Measurements from ENCODE around the gene SMDT1.
"Not testable (repeated sequence)": the region's sequence is repeated elsewhere in the genome, so short reads cannot be mapped to it uniquely, and the experiment has no call there.

The SMDT1 gene

DNA sequence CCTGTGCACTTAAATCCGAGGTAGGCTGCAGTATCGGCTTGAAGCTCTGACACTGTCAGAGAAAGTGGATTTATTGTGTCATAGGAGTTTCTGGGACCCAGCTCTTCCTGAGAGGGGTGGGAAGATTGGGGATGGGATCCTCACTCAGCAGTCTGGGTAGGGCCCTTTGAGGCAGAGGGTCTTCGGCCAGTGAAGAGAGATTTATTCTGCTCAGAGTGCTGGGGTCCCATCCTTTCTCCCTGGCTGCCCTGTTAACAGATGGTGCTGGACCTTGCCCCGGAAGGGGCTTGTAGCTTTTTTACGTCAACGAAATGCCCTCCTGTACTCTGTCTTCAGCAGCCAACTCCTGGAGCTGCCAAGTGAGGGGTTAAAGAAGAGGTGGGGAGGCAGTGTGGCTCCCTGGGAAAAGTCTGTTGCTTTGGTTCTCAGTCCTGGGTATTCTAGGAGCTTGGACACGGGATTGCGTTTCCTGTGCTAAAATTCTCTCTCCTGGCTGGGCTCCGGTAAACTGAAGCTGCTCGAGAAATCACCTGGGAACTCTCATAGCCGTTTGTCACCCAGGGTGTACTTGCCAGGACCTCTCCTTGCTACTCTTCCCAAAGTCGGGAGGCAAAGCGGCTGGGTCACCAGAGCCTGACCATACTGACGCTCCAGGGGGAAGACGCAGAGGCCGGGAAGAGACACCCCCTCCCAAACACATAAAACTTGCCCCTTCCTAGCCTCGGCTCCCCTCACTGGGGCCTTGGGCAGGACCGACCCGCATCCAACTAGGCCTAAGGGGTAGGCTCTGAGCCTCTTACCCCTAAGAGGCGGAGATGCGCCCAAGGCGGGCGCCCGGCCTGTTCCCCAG, 806 bp upstream of the SMDT1 start:
- Histone ChIP-seq H3K36me3 (ENCODE audit: control insufficient read depth, insufficient read depth, low read length) (peaks cover 4% of the 10 kb centered on the region), H3K27ac (ENCODE audit: insufficient read depth, low read length, poor library complexity, severe bottlenecking) (peak overlapping the region; percentile 98), H3K4me3 (ENCODE audit: insufficient read depth, low read depth, low read length, poor library complexity, severe bottlenecking) (peak overlapping the region; percentile 91), H3K27me3 (replicated peaks; ENCODE audit: control insufficient read depth, insufficient read depth, low read length, poor library complexity, severe bottlenecking) (no peaks in the 10 kb centered on the region), H3K4me1 (ENCODE audit: control insufficient read depth, insufficient read depth, low read length, poor library complexity, severe bottlenecking) (peaks cover 27% of the 10 kb centered on the region), H3K9me3 (ENCODE audit: control insufficient read depth, low read length) (no peaks in the 10 kb centered on the region)
- no peak for DNase-seq

GRCh38 chr22:42080287-42080686, 787 bp downstream of the SMDT1 start:
- Histone ChIP-seq H3K27me3 (replicated peaks; ENCODE audit: control insufficient read depth, insufficient read depth, low read length, poor library complexity, severe bottlenecking) (no peaks in the 10 kb centered on the region), H3K36me3 (ENCODE audit: control insufficient read depth, insufficient read depth, low read length) (peaks cover 15% of the 10 kb centered on the region), H3K27ac (ENCODE audit: insufficient read depth, low read length, poor library complexity, severe bottlenecking) (peak overlapping the region; percentile 98), H3K4me1 (ENCODE audit: control insufficient read depth, insufficient read depth, low read length, poor library complexity, severe bottlenecking) (peaks cover 13% of the 10 kb centered on the region), H3K9me3 (ENCODE audit: control insufficient read depth, low read length) (no peaks in the 10 kb centered on the region), H3K4me3 (ENCODE audit: insufficient read depth, low read depth, low read length, poor library complexity, severe bottlenecking) (peak overlapping the region; percentile 91)
- DNase-seq = no peak

- peaks cover 32% of the 10 kb centered on the region for H3K36me3 ChIP-seq (ENCODE audit: control insufficient read depth, insufficient read depth, low read length)
- H3K4me3 ChIP-seq (ENCODE audit: insufficient read depth, low read depth, low read length, poor library complexity, severe bottlenecking) = no peak overlapping the region
- no peaks in the 10 kb centered on the region for H3K9me3 ChIP-seq (ENCODE audit: control insufficient read depth, low read length)
- H3K4me1 ChIP-seq (ENCODE audit: control insufficient read depth, insufficient read depth, low read length, poor library complexity, severe bottlenecking) = peaks cover 13% of the 10 kb centered on the region
- no peak for DNase-seq
- no peaks in the 10 kb centered on the region for H3K27me3 ChIP-seq (replicated peaks; ENCODE audit: control insufficient read depth, insufficient read depth, low read length, poor library complexity, severe bottlenecking)
- no peak overlapping the region for H3K27ac ChIP-seq (ENCODE audit: insufficient read depth, low read length, poor library complexity, severe bottlenecking)
These were observed 3.6 kb downstream of the SMDT1 start for GRCh38 chr22:42083119-42083518.

GRCh38 chr22:42084874-42085273, 5.4 kb downstream of the SMDT1 start:
- H3K27ac ChIP-seq (ENCODE audit: insufficient read depth, low read length, poor library complexity, severe bottlenecking) = no peak overlapping the region
- no peak for DNase-seq
- H3K27me3 ChIP-seq (replicated peaks; ENCODE audit: control insufficient read depth, insufficient read depth, low read length, poor library complexity, severe bottlenecking) = no peaks in the 10 kb centered on the region
- no peaks in the 10 kb centered on the region for H3K9me3 ChIP-seq (ENCODE audit: control insufficient read depth, low read length)
- peaks cover 32% of the 10 kb centered on the region for H3K36me3 ChIP-seq (ENCODE audit: control insufficient read depth, insufficient read depth, low read length)
- peaks cover 14% of the 10 kb centered on the region for H3K4me1 ChIP-seq (ENCODE audit: control insufficient read depth, insufficient read depth, low read length, poor library complexity, severe bottlenecking)
- no peak overlapping the region for H3K4me3 ChIP-seq (ENCODE audit: insufficient read depth, low read depth, low read length, poor library complexity, severe bottlenecking)

GRCh38 chr22:42086051-42086450, 6.6 kb downstream of the SMDT1 start:
- Histone ChIP-seq H3K4me1 (ENCODE audit: control insufficient read depth, insufficient read depth, low read length, poor library complexity, severe bottlenecking) (peaks cover 8% of the 10 kb centered on the region), H3K4me3 (ENCODE audit: insufficient read depth, low read depth, low read length, poor library complexity, severe bottlenecking) (no peak overlapping the region), H3K36me3 (ENCODE audit: control insufficient read depth, insufficient read depth, low read length) (peaks cover 32% of the 10 kb centered on the region), H3K27me3 (replicated peaks; ENCODE audit: control insufficient read depth, insufficient read depth, low read length, poor library complexity, severe bottlenecking) (no peaks in the 10 kb centered on the region), H3K27ac (ENCODE audit: insufficient read depth, low read length, poor library complexity, severe bottlenecking) (no peak overlapping the region), H3K9me3 (ENCODE audit: control insufficient read depth, low read length) (no peaks in the 10 kb centered on the region)
- no peak for DNase-seq

DNA sequence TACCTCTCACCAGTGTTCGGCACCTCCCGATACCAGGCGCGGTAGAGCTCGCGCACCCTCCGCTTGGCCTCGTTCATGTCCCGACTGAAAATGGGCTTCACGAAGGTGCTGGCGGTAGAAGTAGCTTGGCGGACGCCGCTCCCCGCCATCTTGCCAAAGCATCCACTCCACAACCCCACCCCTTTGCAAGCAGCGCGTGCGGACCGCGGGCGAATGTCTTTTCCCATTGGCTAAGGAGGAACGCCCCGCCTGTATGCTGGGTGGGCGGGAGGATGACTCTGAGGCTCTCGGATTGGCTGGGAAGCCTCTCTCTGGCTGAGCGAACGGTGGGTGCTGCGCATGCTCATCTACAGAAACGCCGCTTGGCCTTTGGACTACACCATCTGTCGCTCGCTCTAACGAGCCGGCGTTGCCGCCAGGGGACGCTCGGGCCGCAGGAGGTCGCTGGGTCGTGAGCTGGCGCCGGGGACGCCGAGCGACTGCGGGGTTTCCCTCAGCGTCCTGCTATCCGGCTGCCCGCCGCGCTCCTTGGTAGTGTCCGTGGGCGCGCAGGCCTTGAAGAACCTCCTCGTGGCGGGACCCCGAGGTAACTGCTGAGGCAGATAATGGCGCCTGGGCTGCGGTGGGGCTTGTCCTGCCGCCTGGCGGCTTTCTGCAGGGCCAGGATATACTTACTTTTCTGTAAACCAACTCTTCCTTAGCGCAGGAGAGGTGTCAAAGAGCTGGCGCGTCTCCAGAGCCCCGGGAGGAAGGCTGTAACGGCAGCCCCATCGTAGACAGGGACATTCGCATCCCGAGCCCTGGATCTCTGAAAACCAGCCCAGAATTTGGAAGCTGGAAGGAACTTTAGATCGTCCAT, 11.3 kb downstream of the SMDT1 start, which contains the start of gene NDUFA6:
Gene NDUFA6 (minus strand): TSS at position 177 of the 859 bp plus-strand sequence. CDS start 28 bp downstream, at position 149.
- peaks cover 12% of the 10 kb centered on the region for H3K36me3 ChIP-seq (ENCODE audit: control insufficient read depth, insufficient read depth, low read length)

GRCh38 chr22:42091455-42091782, 11.9 kb downstream of the SMDT1 start:
- peaks cover 6% of the 10 kb centered on the region for H3K36me3 ChIP-seq (ENCODE audit: control insufficient read depth, insufficient read depth, low read length)
- H3K4me1 ChIP-seq (ENCODE audit: control insufficient read depth, insufficient read depth, low read length, poor library complexity, severe bottlenecking) = peaks cover 15% of the 10 kb centered on the region
- peak overlapping the region; percentile 82 for H3K4me3 ChIP-seq (ENCODE audit: insufficient read depth, low read depth, low read length, poor library complexity, severe bottlenecking)
- DNase-seq = no peak
- H3K9me3 ChIP-seq (ENCODE audit: control insufficient read depth, low read length) = no peaks in the 10 kb centered on the region
- H3K27me3 ChIP-seq (replicated peaks; ENCODE audit: control insufficient read depth, insufficient read depth, low read length, poor library complexity, severe bottlenecking) = no peaks in the 10 kb centered on the region
- H3K27ac ChIP-seq (ENCODE audit: insufficient read depth, low read length, poor library complexity, severe bottlenecking) = peak overlapping the region; percentile 92

More for the DNA sequence above, 11.3 kb downstream of the SMDT1 start, which contains the start of gene NDUFA6:
- peak within 1 kb of the TSS; percentile 98 for H3K27ac ChIP-seq (ENCODE audit: insufficient read depth, low read length, poor library complexity, severe bottlenecking)
- no peaks in the 10 kb centered on the region for H3K27me3 ChIP-seq (replicated peaks; ENCODE audit: control insufficient read depth, insufficient read depth, low read length, poor library complexity, severe bottlenecking)
- peak within 1 kb of the TSS; percentile 82 for H3K4me3 ChIP-seq (ENCODE audit: insufficient read depth, low read depth, low read length, poor library complexity, severe bottlenecking)
- peaks cover 15% of the 10 kb centered on the region for H3K4me1 ChIP-seq (ENCODE audit: control insufficient read depth, insufficient read depth, low read length, poor library complexity, severe bottlenecking)
- peak; percentile 97 to 99 (median 98) for DNase-seq
- H3K9me3 ChIP-seq (ENCODE audit: control insufficient read depth, low read length) = no peaks in the 10 kb centered on the region

DNA sequence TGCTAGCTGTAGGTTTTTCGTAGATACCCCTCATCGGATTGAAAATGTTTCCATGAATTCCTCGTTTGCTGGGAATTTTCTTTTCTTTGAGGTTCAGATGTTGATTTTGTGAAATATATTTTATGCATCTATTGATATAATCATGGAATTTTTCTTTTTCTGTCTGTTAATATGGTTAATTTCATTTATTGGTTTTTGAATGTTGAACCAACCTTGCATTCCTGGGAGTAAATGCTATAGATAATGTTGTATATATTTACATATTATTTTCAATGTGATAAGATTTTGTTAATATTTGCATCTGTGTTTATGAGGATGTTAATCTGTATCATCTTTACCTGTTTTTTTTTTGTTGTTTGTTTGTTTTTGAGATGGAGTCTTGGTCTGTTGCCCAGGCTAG, 21.7 kb downstream of the SMDT1 start:
- no peak overlapping the region for H3K27ac ChIP-seq (ENCODE audit: insufficient read depth, low read length, poor library complexity, severe bottlenecking)
- H3K9me3 ChIP-seq (ENCODE audit: control insufficient read depth, low read length) = peaks cover 7% of the 10 kb centered on the region

DNA sequence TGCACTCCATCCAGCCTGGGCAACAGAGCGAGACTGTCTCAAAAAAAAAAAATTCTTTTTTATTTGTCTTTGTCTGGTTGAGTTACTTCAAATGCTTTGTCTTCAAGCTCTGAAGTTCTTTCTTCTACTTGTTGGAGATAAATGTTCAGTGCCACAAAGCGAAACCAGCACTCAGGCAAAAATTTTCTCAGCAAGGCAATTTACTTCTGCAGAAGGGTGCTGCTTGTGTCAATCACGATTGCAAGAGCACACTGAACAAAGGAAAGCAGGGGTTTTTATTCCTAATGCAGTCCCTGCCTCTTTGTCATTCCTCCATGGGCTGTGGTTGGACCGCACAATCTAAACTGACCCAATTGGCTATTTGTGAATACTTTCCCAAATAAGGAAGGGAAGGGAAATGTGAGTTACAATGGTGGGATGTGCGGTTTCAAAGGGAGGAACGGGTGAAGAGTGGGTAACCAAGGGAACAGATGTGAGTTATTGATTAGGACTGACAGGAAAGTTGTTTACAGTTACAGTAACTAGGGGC, 24.9 kb downstream of the SMDT1 start:
- not testable (repeated sequence) for H3K4me3 ChIP-seq (ENCODE audit: insufficient read depth, low read depth, low read length, poor library complexity, severe bottlenecking); H3K27ac ChIP-seq (ENCODE audit: insufficient read depth, low read length, poor library complexity, severe bottlenecking); H3K36me3 ChIP-seq (ENCODE audit: control insufficient read depth, insufficient read depth, low read length); H3K9me3 ChIP-seq (ENCODE audit: control insufficient read depth, low read length); H3K27me3 ChIP-seq (replicated peaks; ENCODE audit: control insufficient read depth, insufficient read depth, low read length, poor library complexity, severe bottlenecking); H3K4me1 ChIP-seq (ENCODE audit: control insufficient read depth, insufficient read depth, low read length, poor library complexity, severe bottlenecking); DNase-seq

More for the DNA sequence above, 21.7 kb downstream of the SMDT1 start:
- Histone ChIP-seq H3K4me1 (ENCODE audit: control insufficient read depth, insufficient read depth, low read length, poor library complexity, severe bottlenecking) (no peaks in the 10 kb centered on the region), H3K27me3 (replicated peaks; ENCODE audit: control insufficient read depth, insufficient read depth, low read length, poor library complexity, severe bottlenecking) (no peaks in the 10 kb centered on the region), H3K4me3 (ENCODE audit: insufficient read depth, low read depth, low read length, poor library complexity, severe bottlenecking) (no peak overlapping the region), H3K36me3 (ENCODE audit: control insufficient read depth, insufficient read depth, low read length) (peaks cover 9% of the 10 kb centered on the region)
- no peak for DNase-seq
